Gastrocnemius medialis (tissue), 4 donors: Measurements from ENCODE around the gene HRK. TPM values are rescaled to one million over a fixed set of nuclear protein-coding genes. Genes with fewer than 3 reads are reported as not detected.

Source experiments
- ATAC-seq, 2 donors: fragments of 150-250 bp; one replicate each; pipeline ENCODE4 v1.9.1; 2016
- DNase-seq, 2 donors: peaks; one replicate each; pipeline ENCODE4 v3.0.0-alpha.2; 2019
- H3K27ac ChIP-seq, 4 donors: fragments of 200-600 bp; sonication (generic); 1 replicate in 1 of 4; 2 replicates in 3 of 4; pipeline ENCODE4 v1.5.1; 2016 to 2018; ENCODE audit warnings: mild to moderate bottlenecking in 2 of 4, moderate library complexity in 1 of 4
- H3K27me3 ChIP-seq, 3 donors: fragments of 200-600 bp; sonication (generic) in 2 of 3; 1 replicate in 1 of 3; 2 replicates in 2 of 3; pipeline versions ENCODE4 v1.5.1 to v1.6.0; 2016 to 2019; ENCODE audit warnings: mild to moderate bottlenecking in 1 of 3, moderate library complexity in 1 of 3
- H3K36me3 ChIP-seq, 2 donors: fragments of 200-600 bp; sonication (generic) in 1 of 2; one replicate each; pipeline ENCODE4 v1.5.1; 2017 to 2018
- H3K4me1 ChIP-seq, 2 donors: fragments of 200-600 bp; sonication (generic) in 1 of 2; one replicate each; pipeline ENCODE4 v1.5.1; 2016 to 2017; ENCODE audit warnings: mild to moderate bottlenecking in 2 of 2
- H3K4me3 ChIP-seq, 4 donors: fragments of 200-600 bp; sonication (generic) in 3 of 4; 1 replicate in 1 of 4; 2 replicates in 3 of 4; pipeline ENCODE4 v1.5.1; 2016 to 2019; ENCODE audit warnings: mild to moderate bottlenecking in 2 of 4
- H3K9me3 ChIP-seq, 3 donors: fragments of 200-600 bp; sonication (generic) in 2 of 3; 1 replicate in 1 of 3; 2 replicates in 2 of 3; pipeline ENCODE4 v1.5.1; 2016 to 2019
- POLR2A ChIP-seq, 2 donors: fragments of 450-650 bp; IDR thresholded peaks; one replicate each; pipeline ENCODE4 v1.6.1; 2017; ENCODE audit warnings: antibody characterized with exemption in 2 of 2, mild to moderate bottlenecking in 2 of 2, moderate library complexity in 2 of 2
- in situ Hi-C, 4 donors: fragments of 200-750 bp; cut with MboI; loops; one replicate each; pipeline versions ENCODE4 v1.15.0 to v1.8.0; 2017; ENCODE audit warnings: low sequenced_read_pairs in 4 of 4
- intact Hi-C: fragments of 100-400 bp; cut with DNase I; formaldehyde crosslinking; loops from one replicate; pipeline ENCODE4 v1.15.1; 2023; ENCODE audit warnings: low total_unique reads
- total RNA-seq, 4 donors: library from RNA; depleted of rRNA; stranded (reverse); fragments of >200 nt; gene quantifications; one replicate each; pipeline versions ENCODE4 v1.1.0 to v1.2.3, GENCODE V29; 2016
- TF ChIP-seq, protein P1 (sequence below), 5 experiments: fragments of 450-650 bp in 3 of 5; fragments of 200-600 bp in 2 of 5; sonication (generic) in 2 of 5; IDR thresholded peaks in 4 of 5; conservative IDR thresholded peaks in 1 of 5; 1 replicate in 4 of 5; 2 replicates in 1 of 5; pipeline ENCODE4 v1.5.1; 2016 to 2019; ENCODE audit warnings: antibody characterized with exemption in 5 of 5, mild to moderate bottlenecking in 3 of 5, moderate library complexity in 3 of 5

The HRK gene
- total RNA-seq, 4 donors from 2014 or later, result not detected

DNA sequence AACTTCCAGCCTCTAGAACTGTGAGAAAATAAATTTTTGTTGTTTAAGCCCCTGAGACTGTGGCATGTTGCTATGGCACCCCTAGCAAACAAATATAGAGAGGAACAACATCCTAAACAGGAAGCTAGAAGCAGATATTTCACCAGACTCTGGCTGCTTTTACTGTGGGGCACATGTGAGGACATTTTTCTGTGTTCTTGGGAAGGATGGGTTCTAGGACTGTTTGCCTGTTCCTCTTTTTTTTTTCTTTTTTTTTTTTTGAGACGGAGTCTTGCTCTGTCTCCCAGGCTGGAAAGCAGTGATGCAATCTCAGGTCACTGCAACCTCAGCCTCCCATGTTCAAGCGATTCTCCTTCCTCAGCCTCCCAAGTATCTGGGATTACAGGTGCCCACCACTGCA lies 4.2 kb upstream of the HRK start:
- H3K27ac ChIP-seq, result no peak overlapping the region
- peaks cover 7 to 14% of the 10 kb centered on the region in 2 donors for H3K4me1 ChIP-seq
- intact Hi-C loops, result no loop called here
- peaks cover 11 to 17% (median 16%) of the 10 kb centered on the region in 3 donors for H3K27me3 ChIP-seq
- DNase-seq, result no peak
- no peaks in the 10 kb centered on the region for H3K36me3 ChIP-seq
- TF ChIP-seq POLR2A (IDR thresholded peaks at IDR 0.05), result no peak
- TF ChIP-seq, protein P1, sequence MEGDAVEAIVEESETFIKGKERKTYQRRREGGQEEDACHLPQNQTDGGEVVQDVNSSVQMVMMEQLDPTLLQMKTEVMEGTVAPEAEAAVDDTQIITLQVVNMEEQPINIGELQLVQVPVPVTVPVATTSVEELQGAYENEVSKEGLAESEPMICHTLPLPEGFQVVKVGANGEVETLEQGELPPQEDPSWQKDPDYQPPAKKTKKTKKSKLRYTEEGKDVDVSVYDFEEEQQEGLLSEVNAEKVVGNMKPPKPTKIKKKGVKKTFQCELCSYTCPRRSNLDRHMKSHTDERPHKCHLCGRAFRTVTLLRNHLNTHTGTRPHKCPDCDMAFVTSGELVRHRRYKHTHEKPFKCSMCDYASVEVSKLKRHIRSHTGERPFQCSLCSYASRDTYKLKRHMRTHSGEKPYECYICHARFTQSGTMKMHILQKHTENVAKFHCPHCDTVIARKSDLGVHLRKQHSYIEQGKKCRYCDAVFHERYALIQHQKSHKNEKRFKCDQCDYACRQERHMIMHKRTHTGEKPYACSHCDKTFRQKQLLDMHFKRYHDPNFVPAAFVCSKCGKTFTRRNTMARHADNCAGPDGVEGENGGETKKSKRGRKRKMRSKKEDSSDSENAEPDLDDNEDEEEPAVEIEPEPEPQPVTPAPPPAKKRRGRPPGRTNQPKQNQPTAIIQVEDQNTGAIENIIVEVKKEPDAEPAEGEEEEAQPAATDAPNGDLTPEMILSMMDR (IDR thresholded peaks at IDR 0.05 in 4 of 5, conservative IDR thresholded peaks at IDR 0.05 in 1 of 5), result no peak
- H3K4me3 ChIP-seq, result no peak overlapping the region
- H3K9me3 ChIP-seq, result no peaks in the 10 kb centered on the region
- in situ Hi-C loops, result no loop called here
- ATAC-seq, result no peak

DNA sequence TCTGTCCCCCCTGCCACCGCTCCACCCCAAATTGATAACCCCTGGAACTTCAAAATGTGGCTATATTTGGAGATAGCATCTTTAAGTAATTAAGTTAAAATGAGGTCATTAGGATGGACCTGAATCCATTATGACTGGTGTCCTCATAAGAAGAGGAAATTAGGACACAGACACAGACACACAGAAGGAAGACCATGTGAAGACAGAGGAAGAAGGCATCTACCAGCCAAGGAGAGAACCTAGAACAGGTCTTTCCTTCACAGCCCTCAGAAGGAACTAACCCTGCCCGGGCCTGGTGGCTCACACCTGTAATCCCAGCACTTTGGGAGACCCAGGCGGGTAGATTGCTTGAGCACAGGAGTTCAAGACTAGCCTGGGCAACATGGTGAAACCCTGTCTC lies 3.6 kb upstream of the HRK start:
- H3K4me3 ChIP-seq, result no peak overlapping the region
- TF ChIP-seq POLR2A (IDR thresholded peaks at IDR 0.05), result no peak
- TF ChIP-seq, protein P1 (IDR thresholded peaks at IDR 0.05 in 4 of 5, conservative IDR thresholded peaks at IDR 0.05 in 1 of 5), result no peak
- H3K36me3 ChIP-seq, result no peaks in the 10 kb centered on the region
- H3K4me1 ChIP-seq, result peaks cover 7 to 20% of the 10 kb centered on the region in 2 donors
- in situ Hi-C loops (no loop called here), intact Hi-C loops (loop anchor here (5.0 kb wide), 1 partner anchor 183 kb away; no protein-coding TSS in a partner anchor)
- H3K9me3 ChIP-seq, result no peaks in the 10 kb centered on the region
- H3K27ac ChIP-seq, result no peak overlapping the region
- ATAC-seq, result no peak
- no peak for DNase-seq
- H3K27me3 ChIP-seq, result peaks cover 11 to 22% (median 21%) of the 10 kb centered on the region in 3 donors

DNA sequence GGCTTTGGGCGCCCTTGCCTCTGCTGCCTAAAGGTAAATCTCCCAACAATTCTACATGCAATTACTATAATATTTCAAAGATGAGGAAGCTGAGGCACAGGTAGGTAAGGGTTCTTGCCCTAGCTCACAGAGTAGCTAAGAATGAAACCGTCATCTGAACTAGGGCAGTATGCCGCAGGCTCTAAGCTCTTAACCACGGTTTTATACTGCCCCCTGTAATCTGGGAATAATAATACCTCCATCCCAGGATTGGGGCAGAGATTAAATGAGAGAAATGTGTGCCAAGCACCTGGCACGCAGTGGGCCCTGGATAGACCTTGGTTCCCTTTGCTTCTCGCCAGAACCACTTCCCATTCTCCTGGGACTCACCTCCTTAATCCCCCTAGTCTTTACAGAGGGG lies 1.5 kb upstream of the HRK start:
- intact Hi-C loops, result loop anchor here (5.0 kb wide), 1 partner anchor 180 kb away; no protein-coding TSS in a partner anchor
- Histone ChIP-seq H3K27me3 (peaks cover 27 to 43% (median 43%) of the 10 kb centered on the region in 3 donors), H3K27ac (no peak overlapping the region), H3K9me3 (no peaks in the 10 kb centered on the region), H3K4me1 (peaks cover 14 to 36% of the 10 kb centered on the region in 2 donors), H3K4me3 (no peak overlapping the region), H3K36me3 (no peaks in the 10 kb centered on the region)
- in situ Hi-C loops, result no loop called here
- DNase-seq (no peak), ATAC-seq (no peak)
- no peak for TF ChIP-seq POLR2A (IDR thresholded peaks at IDR 0.05)
- TF ChIP-seq, protein P1 (IDR thresholded peaks at IDR 0.05 in 4 of 5, conservative IDR thresholded peaks at IDR 0.05 in 1 of 5), result no peak

DNA sequence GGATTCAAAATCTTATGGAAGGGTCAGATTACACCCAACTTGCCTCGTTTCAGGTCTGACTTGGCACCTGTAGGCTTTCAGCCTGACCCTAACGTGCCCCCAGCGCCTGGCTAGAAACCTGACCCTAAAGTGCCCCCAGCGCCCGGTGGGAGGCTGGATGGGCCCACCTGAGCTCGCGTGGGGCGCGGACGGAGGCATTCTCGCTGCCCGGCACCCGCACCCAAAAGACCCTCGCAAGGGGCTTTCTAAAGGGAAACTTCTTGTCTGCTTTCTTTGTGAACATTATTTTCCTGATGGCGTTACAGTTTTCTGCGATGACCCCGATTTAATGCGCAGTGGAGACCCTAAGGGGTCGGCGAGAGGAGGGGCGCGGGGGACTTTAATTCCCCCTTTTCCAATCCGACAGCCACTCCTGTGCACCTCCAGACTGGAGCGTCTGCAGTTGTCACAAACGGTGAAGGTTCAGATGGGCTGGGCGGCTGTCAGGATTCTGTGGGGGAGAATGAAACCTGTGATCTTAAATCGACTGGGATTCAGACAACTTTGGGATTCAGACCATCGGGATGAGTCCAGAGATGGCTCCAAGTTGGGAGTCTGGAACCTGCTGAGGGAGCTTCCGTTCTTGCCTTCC lies 751 bp upstream of the HRK start:
- Histone ChIP-seq H3K36me3 (no peaks in the 10 kb centered on the region), H3K27me3 (peaks cover 34 to 51% (median 50%) of the 10 kb centered on the region in 3 donors), H3K27ac (no peak overlapping the region), H3K4me3 (peak overlapping the region; percentile 41 to 53 (median 44)), H3K9me3 (no peaks in the 10 kb centered on the region), H3K4me1 (peaks cover 14 to 36% of the 10 kb centered on the region in 2 donors)
- no peak for ATAC-seq
- no peak for TF ChIP-seq POLR2A (IDR thresholded peaks at IDR 0.05)
- TF ChIP-seq, protein P1 (IDR thresholded peaks at IDR 0.05 in 4 of 5, conservative IDR thresholded peaks at IDR 0.05 in 1 of 5), result no peak
- intact Hi-C loops (loop anchor here (5.0 kb wide), 1 partner anchor 180 kb away; no protein-coding TSS in a partner anchor), in situ Hi-C loops (no loop called here)
- no peak for DNase-seq
